ENCODE results near the gene CRYAA. TPM values are rescaled to one million over a fixed set of nuclear protein-coding genes. Genes with fewer than 3 reads are reported as not detected.
"Not testable (repeated sequence)": the region's sequence is repeated elsewhere in the genome, so short reads cannot be mapped to it uniquely, and the experiment has no call there.

CRYAA gene
- not detected for total RNA-seq (ENCODE audit: insufficient read depth, low replicate concordance)

GRCh38 chr21:43168708-43169107 lies at the start of gene CRYAA:
CRYAA (plus strand) TSS chr21:43169008; CDS start chr21:43169100, 92 bp downstream.
- DNase-seq (ENCODE audit: low spot score), result not testable (repeated sequence)

GRCh38 chr21:43130094-43130493 lies 38.7 kb upstream of the CRYAA start:
- DNase-seq (ENCODE audit: low spot score), result not testable (repeated sequence)

GRCh38 chr21:43134520-43134919 lies 34.3 kb upstream of the CRYAA start:
- not testable (repeated sequence) for DNase-seq (ENCODE audit: low spot score)

- DNase-seq (ENCODE audit: low spot score), result not testable (repeated sequence)
Measured at GRCh38 chr21:43138944-43139343, 29.9 kb upstream of the CRYAA start.

GRCh38 chr21:43141407-43141806 lies 27.4 kb upstream of the CRYAA start:
- DNase-seq (ENCODE audit: low spot score), result not testable (repeated sequence)

GRCh38 chr21:43146637-43147036 lies 22.2 kb upstream of the CRYAA start:
- DNase-seq (ENCODE audit: low spot score), result not testable (repeated sequence)

- DNase-seq (ENCODE audit: low spot score), result not testable (repeated sequence)
Measured at GRCh38 chr21:43147999-43148398, 20.8 kb upstream of the CRYAA start.

- not testable (repeated sequence) for DNase-seq (ENCODE audit: low spot score)
Measured at GRCh38 chr21:43149344-43149743, 19.5 kb upstream of the CRYAA start.

- not testable (repeated sequence) for DNase-seq (ENCODE audit: low spot score)
Measured at GRCh38 chr21:43153601-43154000, 15.2 kb upstream of the CRYAA start.

- not testable (repeated sequence) for DNase-seq (ENCODE audit: low spot score)
Measured at GRCh38 chr21:43159279-43160175, 9.3 kb upstream of the CRYAA start.

GRCh38 chr21:43161826-43162707 lies 6.7 kb upstream of the CRYAA start:
- DNase-seq (ENCODE audit: low spot score), result not testable (repeated sequence)

GRCh38 chr21:43162708-43163205 lies 6.1 kb upstream of the CRYAA start:
- DNase-seq (ENCODE audit: low spot score), result not testable (repeated sequence)

- DNase-seq (ENCODE audit: low spot score), result not testable (repeated sequence)
Measured at GRCh38 chr21:43164823-43165222, 4.0 kb upstream of the CRYAA start.

GRCh38 chr21:43165734-43166133 lies 3.1 kb upstream of the CRYAA start:
- DNase-seq (ENCODE audit: low spot score), result not testable (repeated sequence)

- not testable (repeated sequence) for DNase-seq (ENCODE audit: low spot score)
Measured at GRCh38 chr21:43169230-43169886, 550 bp downstream of the CRYAA start.

GRCh38 chr21:43169891-43170290 lies 1.1 kb downstream of the CRYAA start:
- DNase-seq (ENCODE audit: low spot score), result not testable (repeated sequence)

GRCh38 chr21:43172812-43173211 lies 4.0 kb downstream of the CRYAA start:
- DNase-seq (ENCODE audit: low spot score), result not testable (repeated sequence)

- DNase-seq (ENCODE audit: low spot score), result not testable (repeated sequence)
Measured at GRCh38 chr21:43173438-43173837, 4.6 kb downstream of the CRYAA start.

- not testable (repeated sequence) for DNase-seq (ENCODE audit: low spot score)
Measured at GRCh38 chr21:43173930-43174329, 5.1 kb downstream of the CRYAA start.

- DNase-seq (ENCODE audit: low spot score), result not testable (repeated sequence)
Measured at GRCh38 chr21:43174998-43175397, 6.2 kb downstream of the CRYAA start.

- DNase-seq (ENCODE audit: low spot score), result not testable (repeated sequence)
Measured at GRCh38 chr21:43176621-43177020, 7.8 kb downstream of the CRYAA start.

All from umbilical cord (tissue), 2 donors.